ENCODE data around the gene KRT15. TPM values are rescaled to one million over a fixed set of nuclear protein-coding genes. Genes with fewer than 3 reads are reported as not detected.

KRT15 gene
- polyA plus RNA-seq, 1 of the 3 experiments (the other 2 are of a cell fraction): 16.9 TPM

GRCh38 chr17:41527063-41528023, 8.7 kb upstream of the KRT15 start (continued):
- TF ChIP-seq GABPA (IDR thresholded peaks at IDR 0.05; ENCODE audit: low read depth): no peak

- no peak overlapping the region for H3K9ac ChIP-seq
- peaks cover 47 to 62% of the 10 kb centered on the region in 2 experiments for H3K4me1 ChIP-seq (ENCODE audit: control insufficient read depth in 1 of 2, insufficient read depth in 2 of 2, low read depth in 1 of 2, low read length in 1 of 2)
- no peaks in the 10 kb centered on the region for H3K36me3 ChIP-seq (replicated peaks in 1 of 2; ENCODE audit: control insufficient read depth in 1 of 2, insufficient read depth in 2 of 2, low read length in 1 of 2)
- no peak for DNase-seq
- no peak for TF ChIP-seq NFIC (IDR thresholded peaks at IDR 0.05; ENCODE audit: borderline replicate concordance)
- no peak for TF ChIP-seq SMC3 (IDR thresholded peaks at IDR 0.05; ENCODE audit: low read depth, low read length)
- TF ChIP-seq FOSL2 (IDR thresholded peaks at IDR 0.05; ENCODE audit: borderline replicate concordance, low read depth): no peak
- no peak for TF ChIP-seq REST (IDR thresholded peaks at IDR 0.05; ENCODE audit: low read depth, low read length)
- TF ChIP-seq GABPA (IDR thresholded peaks at IDR 0.05; ENCODE audit: low read depth): no peak
- no peak for TF ChIP-seq POLR2AphosphoS5 (IDR thresholded peaks at IDR 0.05; ENCODE audit: low read depth, low read length)
- no peak for TF ChIP-seq TCF12 (IDR thresholded peaks at IDR 0.05)
- 0 out of 2 replicates have a peak, but pooled peaks have one; percentile 6 for TF ChIP-seq PBX3 (IDR thresholded peaks at IDR 0.05)
- TF ChIP-seq ELF1 (IDR thresholded peaks at IDR 0.05): no peak
- H4K20me1 ChIP-seq (ENCODE audit: insufficient read depth): no peaks in the 10 kb centered on the region
- no peaks in the 10 kb centered on the region for H3K9me2 ChIP-seq
- H3K4me3 ChIP-seq (ENCODE audit: low read depth in 2 of 2, low read length in 1 of 2): no peak overlapping the region
- WGBS (ENCODE audit: low lambda C conversion rate): 87% methylated on average over 10 of the region's 11 CpGs
- H3K27ac ChIP-seq (ENCODE audit: low read depth in 2 of 2, low read length in 1 of 2): peak overlapping the region; percentile 45 to 86; a peak in 3 of 4 replicates
- peak overlapping the region; percentile 66 for H3K4me2 ChIP-seq
- no peak overlapping the region; the same call in 1 of the 2 replicates for H2AFZ ChIP-seq (ENCODE audit: low read depth)
- no peaks in the 10 kb centered on the region for H3K9me3 ChIP-seq
- H3K79me2 ChIP-seq (ENCODE audit: insufficient read depth): no peaks in the 10 kb centered on the region
- H3F3A ChIP-seq (replicated peaks; ENCODE audit: insufficient read depth): peaks cover 7% of the 10 kb centered on the region
- POLR2A ChIA-PET: interaction anchor here (1.3 kb wide), 1 partner anchor 24 kb away, joined by 9 read pairs; no protein-coding TSS in a partner anchor
- no peaks in the 10 kb centered on the region for H3K27me3 ChIP-seq (ENCODE audit: insufficient read depth)
- CTCF ChIA-PET: interaction anchor here (0.6 to 10.6 kb wide), 10 partner anchors 9 to 1073 kb away, joined by 3 to 144 read pairs (median 4); no protein-coding TSS in a partner anchor
Measured at GRCh38 chr17:41524261-41524660, 5.6 kb upstream of the KRT15 start.

Measured in SK-N-SH (cell line).